ENCODE results near the gene ZNF436. TPM values are rescaled to one million over a fixed set of nuclear protein-coding genes. Genes with fewer than 3 reads are reported as not detected.

ZNF436 gene
- total RNA-seq, 1 experiment from 2014 or later: 14.0 TPM

- intact Hi-C loops (cut with micrococcal nuclease; ENCODE audit: unreplicated experiment): no loop called here
Measured at GRCh38 chr1:23416964-23417363, 47.3 kb upstream of the ZNF436 start.

GRCh38 chr1:23408797-23409290, 39.2 kb upstream of the ZNF436 start:
- BruUV-seq (replicated peaks): no TSS peak
- no peaks in the 10 kb centered on the region for H3K36me3 ChIP-seq (ENCODE audit: low read depth)
- no peak overlapping the region for H3K27ac ChIP-seq
- no peak for DNase-seq
- intact Hi-C loops (cut with micrococcal nuclease; ENCODE audit: unreplicated experiment): no loop called here
- no peak overlapping the region for H3K4me3 ChIP-seq
- peaks cover 10% of the 10 kb centered on the region for H3K4me1 ChIP-seq (replicated peaks; ENCODE audit: insufficient read depth)
- POLR2A ChIA-PET (ENCODE audit: unreplicated experiment): interaction anchor here (0.6 kb wide), 1 partner anchor 289 kb away, joined by 9 read pairs; no protein-coding TSS in a partner anchor
- no peaks in the 10 kb centered on the region for H3K9me2 ChIP-seq (ENCODE audit: insufficient read depth)
- H3K9me3 ChIP-seq (ENCODE audit: insufficient read depth, low read depth): no peaks in the 10 kb centered on the region
- no peaks in the 10 kb centered on the region for H3K27me3 ChIP-seq (ENCODE audit: insufficient read depth, low read depth)
- no peaks in the 10 kb centered on the region for H4K20me1 ChIP-seq (ENCODE audit: insufficient read depth)
- H3K79me2 ChIP-seq (ENCODE audit: low read depth): no peaks in the 10 kb centered on the region
- TF ChIP-seq CTCF (conservative IDR thresholded peaks at IDR 0.05) (no peak), EZH2 (IDR thresholded peaks at IDR 0.05; ENCODE audit: low read depth) (no peak)
- no peak overlapping the region for H2AFZ ChIP-seq
- no peak overlapping the region for H3K4me2 ChIP-seq
- CTCF ChIA-PET: no interaction called here
- H3F3A ChIP-seq (ENCODE audit: insufficient read depth, low read depth): peaks cover 9% of the 10 kb centered on the region

More at GRCh38 chr1:23416964-23417363, 47.3 kb upstream of the ZNF436 start:
- no TSS peak for BruUV-seq (replicated peaks)
- no peaks in the 10 kb centered on the region for H3K9me3 ChIP-seq (ENCODE audit: insufficient read depth, low read depth)
- TF ChIP-seq EZH2 (IDR thresholded peaks at IDR 0.05; ENCODE audit: low read depth) (no peak), CTCF (conservative IDR thresholded peaks at IDR 0.05) (no peak)
- no peaks in the 10 kb centered on the region for H4K20me1 ChIP-seq (ENCODE audit: insufficient read depth)
- H3F3A ChIP-seq (ENCODE audit: insufficient read depth, low read depth): 0 out of 2 replicates have a peak, but pooled peaks cover 2% of the 10 kb centered on the region
- H3K4me1 ChIP-seq (replicated peaks; ENCODE audit: insufficient read depth): no peaks in the 10 kb centered on the region
- H3K9me2 ChIP-seq (ENCODE audit: insufficient read depth): no peaks in the 10 kb centered on the region
- H3K79me2 ChIP-seq (ENCODE audit: low read depth): no peaks in the 10 kb centered on the region
- H3K36me3 ChIP-seq (ENCODE audit: low read depth): no peaks in the 10 kb centered on the region
- POLR2A ChIA-PET (ENCODE audit: unreplicated experiment): interaction anchor here (0.6 kb wide), 1 partner anchor 32 kb away, joined by 5 read pairs; no protein-coding TSS in a partner anchor
- no peak overlapping the region for H3K4me2 ChIP-seq
- CTCF ChIA-PET: interaction anchor here (0.6 kb wide), 1 partner anchor 9 kb away, joined by 8 read pairs; no protein-coding TSS in a partner anchor
- H3K4me3 ChIP-seq: no peak overlapping the region
- H3K27ac ChIP-seq: no peak overlapping the region
- H3K27me3 ChIP-seq (ENCODE audit: insufficient read depth, low read depth): no peaks in the 10 kb centered on the region
- no peak overlapping the region for H2AFZ ChIP-seq
- DNase-seq: no peak

GRCh38 chr1:23407016-23407630, 37.5 kb upstream of the ZNF436 start:
- H3K4me2 ChIP-seq: no peak overlapping the region
- H3K79me2 ChIP-seq (ENCODE audit: low read depth): no peaks in the 10 kb centered on the region
- no peak overlapping the region for H3K4me3 ChIP-seq
- ChIA-PET POLR2A (ENCODE audit: unreplicated experiment) (no interaction called here), CTCF (no interaction called here)
- peaks cover 23% of the 10 kb centered on the region for H3F3A ChIP-seq (ENCODE audit: insufficient read depth, low read depth)
- H3K27me3 ChIP-seq (ENCODE audit: insufficient read depth, low read depth): no peaks in the 10 kb centered on the region
- no peak overlapping the region for H3K27ac ChIP-seq
- no peaks in the 10 kb centered on the region for H4K20me1 ChIP-seq (ENCODE audit: insufficient read depth)
- no peak for DNase-seq
- H3K9me3 ChIP-seq (ENCODE audit: insufficient read depth, low read depth): no peaks in the 10 kb centered on the region
- no peak overlapping the region for H2AFZ ChIP-seq
- BruUV-seq (replicated peaks): no TSS peak
- TF ChIP-seq EZH2 (IDR thresholded peaks at IDR 0.05; ENCODE audit: low read depth): no peak
- intact Hi-C loops (cut with micrococcal nuclease; ENCODE audit: unreplicated experiment): no loop called here
- H3K4me1 ChIP-seq (replicated peaks; ENCODE audit: insufficient read depth): peaks cover 24% of the 10 kb centered on the region
- no peaks in the 10 kb centered on the region for H3K9me2 ChIP-seq (ENCODE audit: insufficient read depth)
- H3K36me3 ChIP-seq (ENCODE audit: low read depth): no peaks in the 10 kb centered on the region

Data from PC-9 (cell line).